Nephron progenitor cell (in vitro differentiated cells): ENCODE measurements around the gene KIAA1210.

Experiments used
- DNase-seq: peaks from one replicate; pipeline ENCODE4 v3.0.0; 2021
- H3K27ac Mint-ChIP-seq: 2 replicates; pipeline ENCODE4 v1.8.0; 2021; ENCODE audit warnings: mild to moderate bottlenecking, moderate library complexity, mixed read lengths
- H3K27me3 Mint-ChIP-seq: 2 replicates; pipeline ENCODE4 v1.8.0; 2021; ENCODE audit warnings: mild to moderate bottlenecking, low read depth, mixed read lengths; ENCODE audit not compliant: poor library complexity
- H3K36me3 Mint-ChIP-seq: 2 replicates; pipeline ENCODE4 v1.8.0; 2021; ENCODE audit warnings: low read depth, mixed read lengths
- H3K4me1 Mint-ChIP-seq: 2 replicates; pipeline ENCODE4 v1.8.0; 2021; ENCODE audit warnings: mixed read lengths
- H3K4me3 Mint-ChIP-seq: 2 replicates; pipeline ENCODE4 v1.8.0; 2021; ENCODE audit warnings: mild to moderate bottlenecking, moderate library complexity, mixed read lengths
- H3K9me3 Mint-ChIP-seq: 2 replicates; pipeline ENCODE4 v1.8.0; 2021; ENCODE audit warnings: mild to moderate bottlenecking, moderate library complexity, mixed read lengths
- TF ChIP-seq, protein P1 (sequence below): fragments of 200-600 bp; sonication (generic); IDR thresholded peaks from 2 replicates; pipeline ENCODE4 v1.5.0; 2021; ENCODE audit warnings: antibody characterized with exemption

The KIAA1210 gene

DNA sequence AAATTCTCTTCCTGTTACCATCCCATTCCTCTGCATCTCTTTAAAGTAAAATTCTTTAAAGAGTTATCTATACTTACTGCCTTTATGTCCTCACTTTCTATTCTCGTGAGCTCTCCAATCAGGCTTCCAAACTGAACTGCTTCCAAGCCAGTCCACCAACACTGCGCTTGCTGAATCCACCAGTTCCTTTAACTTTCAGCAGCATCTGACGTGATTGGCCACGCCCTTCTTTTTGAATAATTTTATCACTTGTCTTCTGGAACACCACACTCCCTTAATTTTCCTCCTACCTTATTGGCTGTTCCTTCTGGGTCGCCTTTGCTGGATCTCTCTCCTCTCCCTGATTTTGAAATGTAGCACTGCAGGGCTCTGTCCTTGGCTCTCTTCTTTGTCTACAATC is at the start of gene KIAA1210:
KIAA1210 (minus strand) TSS at position 163 of the 400 bp plus-strand sequence. CDS start 4,170 bp downstream, outside the sequence.
- Mint-ChIP-seq H3K9me3 (peaks cover 42% of the 10 kb centered on the region), H3K27ac (no peak within 1 kb of the TSS), H3K4me1 (no peaks in the 10 kb centered on the region), H3K4me3 (no peak within 1 kb of the TSS), H3K27me3 (peaks cover 5% of the 10 kb centered on the region), H3K36me3 (no peaks in the 10 kb centered on the region)
- TF ChIP-seq, protein P1, sequence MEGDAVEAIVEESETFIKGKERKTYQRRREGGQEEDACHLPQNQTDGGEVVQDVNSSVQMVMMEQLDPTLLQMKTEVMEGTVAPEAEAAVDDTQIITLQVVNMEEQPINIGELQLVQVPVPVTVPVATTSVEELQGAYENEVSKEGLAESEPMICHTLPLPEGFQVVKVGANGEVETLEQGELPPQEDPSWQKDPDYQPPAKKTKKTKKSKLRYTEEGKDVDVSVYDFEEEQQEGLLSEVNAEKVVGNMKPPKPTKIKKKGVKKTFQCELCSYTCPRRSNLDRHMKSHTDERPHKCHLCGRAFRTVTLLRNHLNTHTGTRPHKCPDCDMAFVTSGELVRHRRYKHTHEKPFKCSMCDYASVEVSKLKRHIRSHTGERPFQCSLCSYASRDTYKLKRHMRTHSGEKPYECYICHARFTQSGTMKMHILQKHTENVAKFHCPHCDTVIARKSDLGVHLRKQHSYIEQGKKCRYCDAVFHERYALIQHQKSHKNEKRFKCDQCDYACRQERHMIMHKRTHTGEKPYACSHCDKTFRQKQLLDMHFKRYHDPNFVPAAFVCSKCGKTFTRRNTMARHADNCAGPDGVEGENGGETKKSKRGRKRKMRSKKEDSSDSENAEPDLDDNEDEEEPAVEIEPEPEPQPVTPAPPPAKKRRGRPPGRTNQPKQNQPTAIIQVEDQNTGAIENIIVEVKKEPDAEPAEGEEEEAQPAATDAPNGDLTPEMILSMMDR: no peak
- no peak for DNase-seq

DNA sequence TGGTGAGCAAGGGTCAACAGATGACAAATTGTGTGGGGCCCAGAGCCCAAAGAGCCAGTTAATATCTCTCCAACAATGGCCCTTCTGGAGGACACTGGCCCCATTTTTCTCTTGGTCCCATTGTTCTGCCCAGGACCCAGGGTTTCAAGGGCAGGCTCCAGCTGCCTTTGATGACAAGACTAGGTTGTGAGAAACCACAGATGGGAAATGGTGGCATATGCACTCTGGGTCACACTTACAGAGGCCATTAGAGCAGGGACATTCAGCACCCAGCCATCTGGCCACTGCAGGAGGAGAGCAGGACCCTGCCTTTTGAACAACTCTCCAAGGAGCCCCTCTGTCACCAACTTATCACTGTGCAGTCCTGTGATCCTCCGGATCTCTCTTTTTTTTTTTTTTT is 49.7 kb upstream of the KIAA1210 start:
- Mint-ChIP-seq H3K27me3 (peaks cover 6% of the 10 kb centered on the region), H3K4me3 (no peak overlapping the region), H3K36me3 (no peaks in the 10 kb centered on the region)

DNA sequence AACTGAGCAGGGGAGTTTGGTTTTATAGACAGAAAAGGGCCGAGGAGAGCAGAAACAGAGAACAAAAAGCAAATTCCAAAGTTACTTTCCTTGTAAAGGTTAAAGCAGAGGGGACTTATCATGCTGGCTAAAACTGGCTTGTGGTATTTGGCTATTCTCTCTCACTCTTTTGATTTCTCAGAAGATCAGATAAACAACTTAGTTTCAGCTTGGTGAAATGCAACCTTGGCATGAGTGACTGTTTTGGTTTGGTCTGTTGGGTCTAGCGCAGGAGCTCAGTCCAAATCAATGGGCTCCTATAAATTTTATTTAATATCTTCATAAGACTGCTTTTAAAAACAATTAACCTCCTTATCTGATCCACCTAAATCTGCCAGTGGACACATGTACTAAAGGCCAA is 47.3 kb upstream of the KIAA1210 start:
- Mint-ChIP-seq H3K27me3 (peaks cover 6% of the 10 kb centered on the region), H3K9me3 (peaks cover 39% of the 10 kb centered on the region), H3K4me3 (no peak overlapping the region), H3K27ac (no peak overlapping the region), H3K36me3 (no peaks in the 10 kb centered on the region), H3K4me1 (peaks cover 5% of the 10 kb centered on the region)
- TF ChIP-seq, protein P1: no peak
- DNase-seq: no peak

More for the DNA sequence above, 49.7 kb upstream of the KIAA1210 start:
- H3K4me1 Mint-ChIP-seq: no peaks in the 10 kb centered on the region
- peaks cover 27% of the 10 kb centered on the region for H3K9me3 Mint-ChIP-seq
- DNase-seq: no peak
- TF ChIP-seq, protein P1: no peak
- no peak overlapping the region for H3K27ac Mint-ChIP-seq

- no peak overlapping the region for H3K27ac Mint-ChIP-seq
- H3K36me3 Mint-ChIP-seq: no peaks in the 10 kb centered on the region
- H3K9me3 Mint-ChIP-seq: peaks cover 45% of the 10 kb centered on the region
- no peak overlapping the region for H3K4me3 Mint-ChIP-seq
- no peak for DNase-seq
- H3K4me1 Mint-ChIP-seq: peaks cover 6% of the 10 kb centered on the region
- TF ChIP-seq, protein P1: no peak
- peaks cover 3% of the 10 kb centered on the region for H3K27me3 Mint-ChIP-seq
Measured at GRCh38 chrX:119168104-119168503, 40.5 kb upstream of the KIAA1210 start.

GRCh38 chrX:119158226-119158625 is 30.6 kb upstream of the KIAA1210 start:
- Mint-ChIP-seq H3K27me3 (peaks cover 2% of the 10 kb centered on the region), H3K9me3 (peaks cover 43% of the 10 kb centered on the region), H3K27ac (no peak overlapping the region), H3K4me1 (peaks cover 22% of the 10 kb centered on the region), H3K4me3 (no peak overlapping the region), H3K36me3 (no peaks in the 10 kb centered on the region)
- DNase-seq: no peak
- TF ChIP-seq, protein P1: no peak

GRCh38 chrX:119156241-119156640 is 28.6 kb upstream of the KIAA1210 start:
- H3K27ac Mint-ChIP-seq: no peak overlapping the region
- no peak for DNase-seq
- H3K4me1 Mint-ChIP-seq: peaks cover 24% of the 10 kb centered on the region
- no peaks in the 10 kb centered on the region for H3K36me3 Mint-ChIP-seq
- H3K4me3 Mint-ChIP-seq: no peak overlapping the region
- no peaks in the 10 kb centered on the region for H3K27me3 Mint-ChIP-seq
- peaks cover 36% of the 10 kb centered on the region for H3K9me3 Mint-ChIP-seq
- TF ChIP-seq, protein P1: no peak
